LNCaP clone FGC (cell line): ENCODE results near the gene TMEM242.

Experiments used
- DNase-seq: peaks from one replicate; pipeline ENCODE4 v3.0.0-alpha.2; 2011; ENCODE audit warnings: low read depth
- H3K4me3 ChIP-seq: 2 replicates; pipeline ENCODE4 v1.5.1; 2011; ENCODE audit warnings: mild to moderate bottlenecking, low read depth, low read length, control low read depth
- TF ChIP-seq, protein P1 (sequence below): IDR thresholded peaks from 2 replicates; pipeline ENCODE4 v1.5.1; 2012; ENCODE audit warnings: mild to moderate bottlenecking; ENCODE audit not compliant: control insufficient read depth, insufficient read depth; ENCODE audit errors: extremely low read depth

The TMEM242 gene

DNA sequence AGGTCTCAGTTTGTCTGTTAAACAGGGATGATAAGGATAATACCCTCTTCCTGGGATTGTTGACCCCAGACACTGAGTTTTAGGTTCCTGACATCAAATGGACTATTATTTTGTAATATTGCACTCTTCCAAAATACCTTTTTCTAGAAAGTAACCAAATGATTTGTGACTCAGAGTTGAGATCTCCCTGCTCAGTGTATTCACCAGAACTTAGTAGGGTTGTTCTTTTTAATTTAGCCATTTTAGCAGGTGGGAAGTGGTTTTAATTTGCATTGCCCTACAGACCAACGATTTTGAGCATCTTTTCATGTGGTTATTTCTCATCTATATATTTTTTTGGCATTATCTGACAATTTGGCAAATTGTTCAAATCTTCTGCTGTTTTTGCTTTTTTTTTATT, 75.1 kb downstream of the TMEM242 start:
- TF ChIP-seq, protein P1, sequence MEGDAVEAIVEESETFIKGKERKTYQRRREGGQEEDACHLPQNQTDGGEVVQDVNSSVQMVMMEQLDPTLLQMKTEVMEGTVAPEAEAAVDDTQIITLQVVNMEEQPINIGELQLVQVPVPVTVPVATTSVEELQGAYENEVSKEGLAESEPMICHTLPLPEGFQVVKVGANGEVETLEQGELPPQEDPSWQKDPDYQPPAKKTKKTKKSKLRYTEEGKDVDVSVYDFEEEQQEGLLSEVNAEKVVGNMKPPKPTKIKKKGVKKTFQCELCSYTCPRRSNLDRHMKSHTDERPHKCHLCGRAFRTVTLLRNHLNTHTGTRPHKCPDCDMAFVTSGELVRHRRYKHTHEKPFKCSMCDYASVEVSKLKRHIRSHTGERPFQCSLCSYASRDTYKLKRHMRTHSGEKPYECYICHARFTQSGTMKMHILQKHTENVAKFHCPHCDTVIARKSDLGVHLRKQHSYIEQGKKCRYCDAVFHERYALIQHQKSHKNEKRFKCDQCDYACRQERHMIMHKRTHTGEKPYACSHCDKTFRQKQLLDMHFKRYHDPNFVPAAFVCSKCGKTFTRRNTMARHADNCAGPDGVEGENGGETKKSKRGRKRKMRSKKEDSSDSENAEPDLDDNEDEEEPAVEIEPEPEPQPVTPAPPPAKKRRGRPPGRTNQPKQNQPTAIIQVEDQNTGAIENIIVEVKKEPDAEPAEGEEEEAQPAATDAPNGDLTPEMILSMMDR = no peak
- no peak for DNase-seq
- H3K4me3 ChIP-seq = no peak overlapping the region

DNA sequence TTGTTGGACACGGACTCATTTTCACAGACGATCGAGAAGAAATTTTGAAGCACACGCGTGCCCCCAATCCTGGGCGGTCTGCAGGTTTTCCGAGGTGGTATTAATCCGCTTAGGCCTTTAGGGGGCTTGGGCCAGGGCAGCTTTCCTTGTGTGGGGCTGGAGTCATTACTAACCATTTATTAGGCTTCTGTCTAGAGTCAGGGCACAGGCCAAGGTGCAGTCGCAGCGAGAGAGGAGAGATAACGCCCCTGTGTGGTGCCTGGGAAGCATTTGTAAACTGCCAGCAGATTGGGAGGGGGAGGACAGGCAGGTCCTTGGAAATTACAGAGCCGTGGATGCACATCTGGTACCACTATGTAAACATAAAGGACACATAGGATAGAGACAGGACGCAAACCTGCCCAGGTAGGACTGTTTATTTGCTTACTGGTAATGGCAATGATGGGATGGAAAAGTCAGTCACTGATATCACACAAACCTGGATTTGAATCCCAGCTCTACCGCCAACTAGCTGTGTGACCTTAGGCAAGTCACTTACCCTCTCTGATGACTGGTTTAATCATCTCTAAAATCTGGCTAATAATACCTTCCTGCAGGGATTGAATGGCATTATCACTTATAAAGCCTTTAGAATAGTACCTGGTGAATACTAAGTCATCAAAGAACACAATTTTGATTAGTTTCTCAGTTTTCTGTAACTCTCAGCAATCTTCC, 76.4 kb downstream of the TMEM242 start:
- TF ChIP-seq, protein P1 = no peak
- DNase-seq = no peak
- no peak overlapping the region for H3K4me3 ChIP-seq

DNA sequence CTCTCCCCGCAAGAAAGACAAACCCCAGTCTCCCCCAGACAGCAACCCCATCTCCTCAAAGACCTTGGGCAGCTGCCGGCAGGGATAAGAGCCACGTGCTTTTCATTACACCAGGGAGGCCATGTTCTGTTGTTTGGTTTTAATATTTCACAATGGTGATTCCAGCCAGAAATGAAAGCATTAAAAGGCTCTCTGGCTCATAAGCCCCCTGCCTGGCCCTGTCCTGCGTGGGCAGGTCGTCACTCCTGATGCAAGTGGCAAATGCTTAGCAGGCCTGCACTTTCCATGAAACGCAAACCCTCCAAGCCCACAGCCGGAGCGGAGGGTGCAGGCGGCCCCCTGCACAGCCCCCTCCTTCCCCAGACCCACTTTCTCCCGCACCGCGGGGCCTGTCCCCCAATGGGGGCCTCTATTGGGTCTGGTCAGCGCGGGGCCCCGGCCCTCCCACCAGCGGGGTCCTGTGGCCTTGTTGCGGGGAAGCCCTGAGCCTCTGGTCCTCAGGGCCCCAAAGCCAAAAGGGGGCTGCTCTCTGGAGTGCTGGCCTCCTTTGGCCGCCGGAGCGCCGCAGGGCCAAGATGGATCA, 77.2 kb downstream of the TMEM242 start:
- DNase-seq = no peak
- no peak overlapping the region for H3K4me3 ChIP-seq
- TF ChIP-seq, protein P1 = no peak

DNA sequence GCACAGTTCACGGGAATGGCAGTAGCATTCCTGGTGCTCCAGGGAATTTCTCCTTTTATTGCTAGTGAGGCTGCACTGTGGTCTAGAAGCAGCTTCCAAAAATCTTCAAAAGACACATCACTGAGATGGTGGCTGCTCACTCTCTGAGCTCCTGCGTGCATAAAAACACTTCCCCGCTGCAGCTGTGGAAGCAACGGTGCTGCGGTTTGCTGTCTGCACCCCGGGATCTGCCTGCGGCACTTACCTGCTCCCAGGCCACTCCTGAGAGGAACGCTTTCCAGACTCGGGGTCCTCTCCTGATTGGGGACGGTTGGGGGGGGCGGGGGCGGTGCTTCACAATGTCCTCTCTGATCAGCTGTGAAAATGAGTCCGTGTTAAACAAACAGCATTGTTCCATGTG, 77.9 kb downstream of the TMEM242 start:
- TF ChIP-seq, protein P1 = no peak
- no peak for DNase-seq

DNA sequence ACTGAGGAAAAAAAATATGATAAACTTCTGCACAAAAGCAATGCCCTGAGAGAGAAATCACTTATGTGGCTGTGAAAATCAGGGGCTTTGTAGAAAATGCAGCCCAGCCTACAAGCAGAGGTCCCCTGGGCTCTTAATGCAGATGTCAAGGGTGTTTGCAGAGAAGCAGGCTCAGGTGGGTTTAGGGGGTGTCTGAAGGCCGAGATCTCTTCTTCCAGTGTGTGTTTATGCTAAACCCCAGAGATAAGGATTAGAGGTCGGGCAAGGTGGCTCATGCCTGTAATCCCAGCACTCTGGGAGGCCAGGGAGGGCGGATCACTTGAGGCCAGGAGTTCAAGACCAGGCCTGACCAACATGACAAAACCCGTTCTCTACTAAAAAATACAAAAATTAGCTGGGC, 78.5 kb downstream of the TMEM242 start:
- TF ChIP-seq, protein P1 = no peak
- H3K4me3 ChIP-seq = no peak overlapping the region
- DNase-seq = no peak

More for the DNA sequence above, 77.9 kb downstream of the TMEM242 start:
- no peak overlapping the region for H3K4me3 ChIP-seq

DNA sequence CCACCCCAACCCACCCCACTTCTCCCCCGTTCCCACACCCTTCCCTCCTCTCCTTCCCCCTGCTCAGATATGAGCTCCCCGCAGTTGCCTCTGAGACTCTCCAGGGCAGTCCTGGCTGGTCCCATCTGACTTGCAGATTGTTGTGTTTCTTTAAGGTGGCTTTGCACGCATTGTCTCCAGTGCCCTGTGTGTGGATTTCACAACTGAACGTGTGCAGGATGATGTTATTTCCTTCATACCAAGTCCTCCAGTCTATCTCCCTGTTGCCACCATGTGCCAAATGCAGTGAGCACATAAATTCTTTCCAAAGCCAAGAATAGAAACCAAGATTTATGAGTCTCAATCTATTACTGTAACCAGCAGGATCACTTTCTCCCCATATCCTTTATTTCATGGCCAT, 79.1 kb downstream of the TMEM242 start:
- DNase-seq = no peak
- H3K4me3 ChIP-seq = no peak overlapping the region
- TF ChIP-seq, protein P1 = no peak

DNA sequence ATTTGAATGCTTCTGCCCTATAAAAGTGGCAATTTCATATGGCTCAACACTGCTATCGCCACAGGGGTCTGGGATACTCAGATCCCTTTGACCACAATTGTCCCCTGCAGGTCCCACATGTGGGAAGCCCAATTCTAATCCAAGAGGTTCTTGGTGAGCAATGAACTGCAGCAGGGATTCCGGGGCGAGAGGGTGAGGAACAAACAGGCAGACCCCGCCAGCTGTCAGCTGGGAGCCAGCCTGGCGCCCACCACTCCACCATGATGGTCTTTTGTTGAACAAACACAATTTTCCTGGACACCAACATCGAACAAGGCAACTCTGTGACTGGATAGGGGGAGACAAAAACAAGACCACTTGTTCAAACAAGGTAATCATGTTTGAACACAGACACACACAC, 80.5 kb downstream of the TMEM242 start:
- TF ChIP-seq, protein P1 = no peak
- no peak for DNase-seq
- H3K4me3 ChIP-seq = no peak overlapping the region
